Brain microvascular endothelial cell (primary cell): ENCODE measurements around the gene CCBE1.

Experiments used
- DNase-seq: peaks from one replicate; pipeline ENCODE4 v3.0.0-alpha.2; 2020
- H3K27ac ChIP-seq: fragments of 250-450 bp; sonication (Bioruptor Pico); 2 replicates; pipeline ENCODE4 v1.5.1; 2020; ENCODE audit warnings: mild to moderate bottlenecking, moderate library complexity
- H3K27me3 ChIP-seq: fragments of 250-450 bp; sonication (Bioruptor Pico); replicated peaks from 2 replicates; pipeline ENCODE4 v1.5.1; 2020; ENCODE audit warnings: mild to moderate bottlenecking
- H3K36me3 ChIP-seq: fragments of 250-450 bp; sonication (Bioruptor Pico); replicated peaks from 2 replicates; pipeline ENCODE4 v1.5.1; 2020; ENCODE audit warnings: mild to moderate bottlenecking
- H3K4me3 ChIP-seq: 2 replicates; pipeline ENCODE4 v1.5.1; 2011; ENCODE audit warnings: low read depth, mild to moderate bottlenecking, control low read depth, low read length, moderate library complexity
- in situ Hi-C: cut with HindIII; loops from 2 replicates; pipeline ENCODE4 v1.10.0; 2017; ENCODE audit warnings: low sequenced_read_pairs, low pct_ligation_motif_present
- TF ChIP-seq, protein P1 (sequence below): IDR thresholded peaks from 2 replicates; pipeline ENCODE4 v1.5.1; 2011; ENCODE audit warnings: low read depth, mild to moderate bottlenecking, moderate library complexity, low read length, control low read depth, inconsistent platforms; ENCODE audit errors: missing control alignments

Gene CCBE1

GRCh38 chr18:59454909-59455727, 242.1 kb downstream of the CCBE1 start:
- Histone ChIP-seq H3K27ac (no peak overlapping the region), H3K36me3 (no peaks in the 10 kb centered on the region), H3K27me3 (no peaks in the 10 kb centered on the region), H3K4me3 (no peak overlapping the region)
- TF ChIP-seq, protein P1, sequence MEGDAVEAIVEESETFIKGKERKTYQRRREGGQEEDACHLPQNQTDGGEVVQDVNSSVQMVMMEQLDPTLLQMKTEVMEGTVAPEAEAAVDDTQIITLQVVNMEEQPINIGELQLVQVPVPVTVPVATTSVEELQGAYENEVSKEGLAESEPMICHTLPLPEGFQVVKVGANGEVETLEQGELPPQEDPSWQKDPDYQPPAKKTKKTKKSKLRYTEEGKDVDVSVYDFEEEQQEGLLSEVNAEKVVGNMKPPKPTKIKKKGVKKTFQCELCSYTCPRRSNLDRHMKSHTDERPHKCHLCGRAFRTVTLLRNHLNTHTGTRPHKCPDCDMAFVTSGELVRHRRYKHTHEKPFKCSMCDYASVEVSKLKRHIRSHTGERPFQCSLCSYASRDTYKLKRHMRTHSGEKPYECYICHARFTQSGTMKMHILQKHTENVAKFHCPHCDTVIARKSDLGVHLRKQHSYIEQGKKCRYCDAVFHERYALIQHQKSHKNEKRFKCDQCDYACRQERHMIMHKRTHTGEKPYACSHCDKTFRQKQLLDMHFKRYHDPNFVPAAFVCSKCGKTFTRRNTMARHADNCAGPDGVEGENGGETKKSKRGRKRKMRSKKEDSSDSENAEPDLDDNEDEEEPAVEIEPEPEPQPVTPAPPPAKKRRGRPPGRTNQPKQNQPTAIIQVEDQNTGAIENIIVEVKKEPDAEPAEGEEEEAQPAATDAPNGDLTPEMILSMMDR = no peak
- no peak for DNase-seq
- in situ Hi-C loops = no loop called here

- H3K36me3 ChIP-seq = no peaks in the 10 kb centered on the region
- in situ Hi-C loops = no loop called here
- TF ChIP-seq, protein P1 = no peak
- no peak for DNase-seq
- no peaks in the 10 kb centered on the region for H3K27me3 ChIP-seq
- H3K4me3 ChIP-seq = no peak overlapping the region
- no peak overlapping the region for H3K27ac ChIP-seq
Measured at GRCh38 chr18:59453468-59453961, 243.7 kb downstream of the CCBE1 start.

GRCh38 chr18:59451963-59452362, 245.3 kb downstream of the CCBE1 start:
- Histone ChIP-seq H3K27ac (no peak overlapping the region), H3K4me3 (no peak overlapping the region), H3K36me3 (no peaks in the 10 kb centered on the region), H3K27me3 (no peaks in the 10 kb centered on the region)
- in situ Hi-C loops = no loop called here
- TF ChIP-seq, protein P1 = no peak
- no peak for DNase-seq

DNA sequence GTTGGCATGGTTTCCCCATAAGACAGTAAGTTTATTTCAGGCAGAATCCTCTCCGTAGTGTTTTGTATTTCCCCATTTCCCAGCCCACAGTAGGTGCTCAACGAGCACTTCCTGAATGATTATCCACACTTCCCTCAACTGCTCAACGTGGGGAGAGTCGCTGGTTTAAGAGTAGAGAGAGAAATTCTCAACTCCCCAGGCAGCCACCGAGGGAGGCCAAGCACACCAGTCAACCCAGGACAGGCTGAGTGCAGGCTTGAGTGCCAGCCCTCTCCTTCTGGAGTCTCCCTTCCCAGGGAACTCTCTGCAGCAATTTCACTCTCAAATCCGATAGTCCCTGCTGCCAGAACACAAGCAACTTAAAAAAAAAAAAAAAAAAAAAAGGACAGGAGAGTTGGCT, 246.2 kb downstream of the CCBE1 start:
- Histone ChIP-seq H3K36me3 (no peaks in the 10 kb centered on the region), H3K4me3 (no peak overlapping the region), H3K27me3 (no peaks in the 10 kb centered on the region), H3K27ac (no peak overlapping the region)
- in situ Hi-C loops = no loop called here
- TF ChIP-seq, protein P1 = no peak
- DNase-seq = no peak

DNA sequence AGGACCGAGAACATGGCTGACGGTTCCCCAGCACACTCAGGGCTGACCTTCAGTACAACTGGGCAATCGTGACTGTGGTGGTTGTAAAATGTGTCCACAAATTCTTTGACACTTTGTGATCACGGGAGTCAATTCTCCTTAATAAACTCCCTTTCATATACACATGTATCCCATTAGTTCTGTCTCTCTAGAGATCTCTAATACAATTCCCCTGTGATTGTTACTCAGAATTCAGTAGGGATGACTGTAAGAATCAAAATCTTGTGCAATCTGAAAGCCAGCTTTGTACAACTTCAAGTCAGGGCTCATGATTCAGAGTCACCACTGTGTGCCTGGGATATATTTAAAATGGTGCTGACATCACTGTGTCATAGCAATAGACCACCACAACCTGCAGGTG, 248.7 kb downstream of the CCBE1 start:
- Histone ChIP-seq H3K4me3 (no peak overlapping the region), H3K27ac (no peak overlapping the region), H3K36me3 (no peaks in the 10 kb centered on the region), H3K27me3 (no peaks in the 10 kb centered on the region)
- in situ Hi-C loops = no loop called here
- TF ChIP-seq, protein P1 = no peak
- DNase-seq = no peak
